GM12872 (cell line): ENCODE data around the gene DCTN1.

Experiments used
- CTCF ChIP-seq: IDR thresholded peaks from 3 replicates; pipeline ENCODE4 v1.5.1; 2011; ENCODE audit warnings: low read depth, mild to moderate bottlenecking, low read length, moderate library complexity; ENCODE audit not compliant: insufficient read depth

Gene DCTN1

DNA sequence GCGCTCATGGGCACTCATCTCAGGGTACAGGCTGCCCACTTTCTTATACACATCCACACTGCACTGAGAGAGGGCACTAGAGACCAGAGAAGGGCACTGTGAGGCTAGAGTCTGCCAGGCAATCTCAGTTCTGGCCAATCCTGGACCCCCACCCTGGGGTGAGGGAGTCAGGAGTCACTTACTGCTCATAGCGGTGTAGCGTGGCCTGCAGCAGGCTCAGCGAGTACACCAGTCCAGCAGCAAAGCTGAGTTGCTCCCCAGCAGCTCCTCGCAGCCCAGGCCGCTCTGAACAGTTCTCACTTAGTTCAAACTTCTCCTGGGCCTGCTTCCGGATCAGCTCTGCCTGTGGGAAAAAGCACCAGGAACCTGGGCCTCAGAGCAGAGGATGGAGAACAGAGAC lies 12.3 kb downstream of the DCTN1 start:
- TF ChIP-seq CTCF = no peak

DNA sequence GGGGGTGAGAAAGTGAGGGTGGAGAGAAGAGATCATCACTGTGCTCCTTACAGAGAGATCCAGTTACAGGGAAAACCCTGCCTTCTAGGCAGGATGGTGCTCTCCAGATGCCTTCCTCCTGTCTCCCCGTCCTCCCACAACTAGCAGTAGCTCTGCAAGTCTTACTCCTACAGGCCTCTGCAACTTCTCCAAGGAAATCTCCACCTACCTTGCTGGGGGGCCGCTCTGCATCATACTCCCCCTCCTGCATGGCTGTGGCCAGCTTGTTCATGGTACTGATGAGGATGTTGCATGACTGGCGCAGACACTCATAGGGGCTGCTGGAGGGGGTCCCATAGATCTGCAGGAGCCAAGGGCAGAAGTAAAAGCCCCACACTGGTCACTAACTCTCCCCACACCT lies 14.1 kb downstream of the DCTN1 start:
- no peak for TF ChIP-seq CTCF

DNA sequence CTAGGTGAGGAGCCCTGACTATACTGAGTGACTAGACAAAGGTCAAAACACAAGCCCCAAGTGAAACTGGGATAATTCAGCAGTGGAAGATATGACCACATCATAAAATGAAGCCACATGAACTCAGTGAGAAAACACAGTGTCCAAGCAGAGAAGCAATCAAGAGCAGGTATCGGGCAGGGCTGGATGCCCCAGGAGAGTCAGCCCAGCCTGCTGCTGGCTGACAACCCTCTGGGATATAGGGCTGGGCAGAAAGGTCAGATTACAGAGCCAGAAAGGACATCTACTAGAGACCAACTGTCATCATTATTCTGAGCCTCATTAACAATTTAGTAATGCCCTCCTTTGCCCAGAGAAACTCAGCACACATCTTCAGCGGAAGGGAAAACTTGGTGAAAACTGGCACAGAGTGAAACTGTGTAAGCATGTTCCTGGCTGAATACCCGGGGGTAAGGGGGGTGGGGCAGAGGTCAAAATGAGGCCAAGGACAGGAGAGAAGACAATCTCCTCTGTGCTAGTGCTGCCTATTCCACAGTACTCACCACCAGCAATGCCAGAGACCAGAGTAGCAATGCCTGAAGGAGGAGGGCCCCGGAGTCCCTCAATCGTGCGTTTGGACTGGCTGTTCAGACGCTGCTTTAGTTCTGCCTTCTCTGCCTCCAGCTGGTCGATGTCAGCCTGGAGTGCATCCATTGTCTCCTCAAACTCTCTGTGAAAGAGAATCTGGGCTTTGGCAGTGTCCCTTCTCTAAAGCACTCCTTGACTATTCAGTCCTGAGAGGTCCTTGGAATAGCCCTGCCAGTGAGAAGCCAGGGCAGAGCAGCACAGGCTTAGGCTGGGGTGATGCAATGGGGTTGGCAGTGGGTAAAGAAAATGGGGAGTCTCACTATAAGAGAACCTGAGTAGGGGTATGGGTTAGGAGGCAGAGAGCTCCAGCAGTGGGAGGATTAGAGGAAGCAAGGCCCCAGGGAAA lies 15.3 kb downstream of the DCTN1 start:
- TF ChIP-seq CTCF = no peak

DNA sequence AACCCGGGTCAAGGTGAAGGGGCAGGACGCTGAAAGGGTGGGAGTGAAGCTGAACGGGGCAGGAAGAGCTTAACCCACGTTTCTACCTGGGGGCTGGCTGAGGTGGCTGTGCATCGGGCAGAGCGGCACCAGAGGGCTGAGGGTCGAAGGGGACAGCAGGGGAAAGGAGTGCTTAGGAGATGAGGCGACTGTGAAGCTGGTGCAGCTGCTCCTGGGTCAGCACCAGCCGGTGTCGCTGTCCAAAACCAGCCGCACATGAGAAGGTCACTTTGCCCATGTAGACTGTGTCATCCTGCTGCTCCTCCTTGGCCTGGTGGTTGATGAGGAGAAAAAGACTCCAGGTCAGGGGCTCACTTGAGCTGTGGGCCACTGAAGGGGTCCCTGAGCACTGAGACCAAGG lies 18.8 kb downstream of the DCTN1 start:
- TF ChIP-seq CTCF = no peak

DNA sequence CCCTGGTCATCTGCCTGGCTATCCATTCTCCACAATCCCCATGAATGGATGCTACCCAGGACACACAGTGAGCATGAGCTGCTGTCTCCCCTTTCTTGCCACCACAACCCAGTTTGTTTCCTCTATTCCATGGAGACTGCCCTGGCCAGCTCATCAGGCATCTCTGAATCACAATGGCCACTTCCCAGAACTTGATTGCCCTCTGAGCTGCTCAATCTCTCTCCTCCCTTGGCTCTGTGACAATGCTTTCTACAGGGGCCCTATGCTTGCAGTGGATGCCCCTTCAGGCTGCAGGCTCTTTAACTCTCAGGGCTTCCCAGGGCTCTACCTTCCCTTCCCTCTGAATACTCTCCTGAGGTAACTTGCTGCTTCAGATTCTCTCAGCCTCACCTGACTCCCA lies 22.5 kb downstream of the DCTN1 start:
- TF ChIP-seq CTCF = no peak

DNA sequence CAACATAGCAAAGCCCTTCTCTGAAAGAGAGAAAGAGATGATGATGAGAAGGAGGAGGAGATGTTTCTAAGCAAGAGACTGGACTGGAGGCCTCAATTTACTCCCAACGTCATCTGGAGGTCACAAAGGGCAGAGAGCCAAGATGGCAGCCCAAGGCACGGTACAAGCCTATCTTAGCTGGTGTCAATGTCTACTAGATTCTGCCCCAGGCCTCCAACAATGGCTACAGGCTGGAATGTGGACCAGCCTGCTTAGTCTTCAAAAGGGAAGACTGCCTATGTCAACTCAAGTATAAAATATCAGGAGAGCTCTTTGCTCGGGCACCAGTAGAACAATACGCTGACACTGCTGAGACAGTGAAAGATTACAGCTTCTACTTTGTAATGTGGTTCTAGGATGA lies 30.2 kb downstream of the DCTN1 start:
- no peak for TF ChIP-seq CTCF

DNA sequence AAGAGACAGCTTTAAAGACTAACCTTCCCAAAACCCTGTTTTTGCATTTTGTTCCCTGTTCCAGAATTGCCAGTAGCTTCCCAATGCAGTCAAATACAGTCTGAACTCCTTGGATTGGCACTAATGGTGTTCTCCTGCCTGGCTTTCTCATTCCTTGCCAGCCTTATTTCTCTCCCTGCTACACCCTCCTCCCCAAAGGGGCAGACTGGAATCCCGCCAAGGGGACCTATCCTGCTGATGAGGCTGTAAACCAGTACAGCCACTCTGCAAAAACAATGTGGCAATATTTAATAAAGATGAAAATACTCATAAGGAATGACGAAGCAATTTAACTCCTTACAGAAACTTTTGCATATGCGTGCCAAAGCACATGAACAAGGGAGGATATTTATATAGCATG lies 32.4 kb downstream of the DCTN1 start:
- TF ChIP-seq CTCF = no peak
